A549 (cell line): ENCODE data around the gene CCDC106. TPM values are rescaled to one million over a fixed set of nuclear protein-coding genes. Genes with fewer than 3 reads are reported as not detected.

Experiments
- ATAC-seq, 2 experiments: fragments of 200-7000 bp in 1 of 2; fragments of >200 bp in 1 of 2; cut with Nextera tagmentation in 1 of 2; cut with Tn5 transposase in 1 of 2; 3 replicates each; pipeline versions ENCODE4 v1.8.0 to v1.9.1; 2018 to 2020; ENCODE audit warnings: mild to moderate bottlenecking in 1 of 2, moderate library complexity in 1 of 2
- CTCF ChIA-PET: fragments of 300-600 bp; sonication (Branson Sonifier 250); formaldehyde crosslinking; extraction: SDS; loops from one replicate; lab custom pipeline; 2021; ENCODE audit warnings: antibody characterized with exemption, inconsistent platforms; lab: Yijun Ruan, JAX
- POLR2A ChIA-PET: fragments of 350-600 bp; formaldehyde crosslinking; extraction: SDS; loops from one replicate; lab custom pipeline; 2021; ENCODE audit warnings: antibody characterized with exemption, inconsistent platforms; lab: Yijun Ruan, JAX
- DNase-seq, 2 experiments: peaks; one replicate each; pipeline versions ENCODE4 v3.0.0 to v3.0.0-alpha.2; 2011 to 2016; ENCODE audit warnings: low read depth in 1 of 2, low spot score in 1 of 2
- FAIRE-seq: peaks from 2 replicates; lab custom pipeline; 2011; peaks lifted over from hg19 to GRCh38; lab: Jason Lieb, UNC
- H3K27ac ChIP-seq, 2 experiments: fragments of >200 bp; sonication (Bioruptor Twin); formaldehyde crosslinking; 3 replicates each; pipeline ENCODE4 v1.5.1; 2016 to 2017
- H3K4me1 ChIP-seq: fragments of >200 bp; sonication (Bioruptor Twin); formaldehyde crosslinking; 3 replicates; pipeline ENCODE4 v1.6.1; 2016
- H3K4me2 ChIP-seq: fragments of >200 bp; sonication (Bioruptor Twin); formaldehyde crosslinking; 3 replicates; pipeline ENCODE4 v1.6.1; 2016
- H3K4me3 ChIP-seq: fragments of >200 bp; sonication (Bioruptor Twin); formaldehyde crosslinking; 3 replicates; pipeline ENCODE4 v1.5.1; 2016
- H3K9me3 ChIP-seq: fragments of >200 bp; sonication (Bioruptor Twin); formaldehyde crosslinking; 3 replicates; pipeline ENCODE4 v1.6.1; 2016
- ATOH8 ChIP-seq: fragments of 250-450 bp; sonication (Bioruptor Pico); IDR thresholded peaks from 2 replicates; pipeline ENCODE4 v1.5.0; 2020; ENCODE audit warnings: low read depth, mild to moderate bottlenecking, moderate library complexity
- BCL3 ChIP-seq: fragments of >200 bp; sonication (Bioruptor Twin); formaldehyde crosslinking; IDR thresholded peaks from 3 replicates; pipeline ENCODE4 v1.6.1; 2016
- CHD4 ChIP-seq: fragments of 200-600 bp; sonication (generic); IDR thresholded peaks from 2 replicates; pipeline ENCODE4 v1.6.1; 2016; ENCODE audit warnings: antibody characterized with exemption, mild to moderate bottlenecking, borderline replicate concordance
- CTCF ChIP-seq: fragments of >200 bp; sonication (Bioruptor Twin); formaldehyde crosslinking; IDR thresholded peaks from 3 replicates; pipeline ENCODE4 v1.5.1; 2016
- EHMT2 ChIP-seq: fragments of 200-600 bp; sonication (generic); IDR thresholded peaks from 2 replicates; pipeline ENCODE4 v1.6.1; 2016; ENCODE audit warnings: antibody characterized with exemption, low read depth, mild to moderate bottlenecking, moderate library complexity
- ESRRA ChIP-seq: fragments of 150-350 bp; IDR thresholded peaks from 2 replicates; pipeline ENCODE4 v1.6.1; 2014; ENCODE audit warnings: mild to moderate bottlenecking, low read length, borderline replicate concordance
- FOSL2 ChIP-seq, 2 experiments: fragments of 450-650 bp in 1 of 2; fragments of >200 bp in 1 of 2; sonication (Bioruptor Twin) in 1 of 2; formaldehyde crosslinking; IDR thresholded peaks; 2 replicates each; pipeline versions ENCODE4 v1.5.0 to v1.6.1; 2016 to 2020; ENCODE audit warnings: mild to moderate bottlenecking in 1 of 2, moderate library complexity in 1 of 2
- GATA3 ChIP-seq: IDR thresholded peaks from 2 replicates; pipeline ENCODE4 v1.6.1; 2012; ENCODE audit warnings: borderline replicate concordance
- HEYL ChIP-seq: fragments of 250-450 bp; sonication (Bioruptor Pico); IDR thresholded peaks from 2 replicates; pipeline ENCODE4 v1.8.0; 2021; ENCODE audit warnings: mild to moderate bottlenecking, moderate library complexity
- HOXB13 ChIP-seq: fragments of 250-450 bp; sonication (Bioruptor Pico); IDR thresholded peaks from 2 replicates; pipeline ENCODE4 v1.5.0; 2020; ENCODE audit warnings: low read depth, mild to moderate bottlenecking, moderate library complexity
- JUN ChIP-seq, 2 experiments: fragments of >200 bp; sonication (Bioruptor Twin); formaldehyde crosslinking; IDR thresholded peaks; 2 replicates in 1 of 2; 3 replicates in 1 of 2; pipeline ENCODE4 v1.6.1; 2016 to 2017
- KDM1A ChIP-seq: fragments of 200-600 bp; sonication (generic); IDR thresholded peaks from 2 replicates; pipeline ENCODE4 v1.6.1; 2016; ENCODE audit warnings: low read depth, mild to moderate bottlenecking
- MAX ChIP-seq: IDR thresholded peaks from 2 replicates; pipeline ENCODE4 v1.6.1; 2012
- MAZ ChIP-seq: fragments of 150-350 bp; IDR thresholded peaks from 2 replicates; pipeline ENCODE4 v1.6.1; 2014; ENCODE audit warnings: antibody characterized with exemption, low read depth, low read length, borderline replicate concordance
- NPAS2 ChIP-seq: fragments of 250-450 bp; sonication (Bioruptor Pico); IDR thresholded peaks from 2 replicates; pipeline ENCODE4 v1.8.0; 2022; ENCODE audit warnings: mild to moderate bottlenecking, moderate library complexity, borderline replicate concordance
- PHF8 ChIP-seq: fragments of 200-600 bp; sonication (generic); IDR thresholded peaks from 2 replicates; pipeline ENCODE4 v1.6.1; 2016; ENCODE audit warnings: low read depth, mild to moderate bottlenecking, antibody characterized with exemption, moderate library complexity, borderline replicate concordance
- RCOR1 ChIP-seq: fragments of 150-350 bp; IDR thresholded peaks from 2 replicates; pipeline ENCODE4 v1.6.1; 2014; ENCODE audit warnings: antibody characterized with exemption, low read length, low read depth
- REST ChIP-seq: fragments of 200-600 bp; sonication (generic); IDR thresholded peaks from 2 replicates; pipeline ENCODE4 v1.6.1; 2016; ENCODE audit warnings: antibody characterized with exemption, mild to moderate bottlenecking, moderate library complexity
- RNF2 ChIP-seq: fragments of 200-600 bp; sonication (generic); IDR thresholded peaks from 2 replicates; pipeline ENCODE4 v1.6.1; 2016; ENCODE audit warnings: low read depth, mild to moderate bottlenecking, antibody characterized with exemption, moderate library complexity, borderline replicate concordance
- SMC3 ChIP-seq: fragments of >200 bp; sonication (Bioruptor Twin); formaldehyde crosslinking; IDR thresholded peaks from 3 replicates; pipeline ENCODE4 v1.6.1; 2018; ENCODE audit warnings: inconsistent platforms
- TFCP2L1 ChIP-seq: fragments of 250-450 bp; sonication (Bioruptor Pico); IDR thresholded peaks from 2 replicates; pipeline ENCODE4 v1.5.0; 2021; ENCODE audit warnings: mild to moderate bottlenecking
- TP53 ChIP-seq: fragments of 250-450 bp; sonication (Bioruptor Pico); IDR thresholded peaks from 2 replicates; pipeline ENCODE4 v1.5.0; 2021; ENCODE audit warnings: mild to moderate bottlenecking, moderate library complexity
- ZC3H11A ChIP-seq: fragments of 450-650 bp; IDR thresholded peaks from 2 replicates; pipeline ENCODE4 v1.6.1; 2014; ENCODE audit warnings: antibody characterized with exemption, mild to moderate bottlenecking
- whole genome bisulfite sequencing: methylation state at CpG from one replicate; pipeline ENCODE4 v1.1.6; 2017; ENCODE audit errors: missing lambda C conversion rate; 5-methylcytosine and 5-hydroxymethylcytosine counted together
- polyA plus RNA-seq, 4 experiments: library from polyadenylated mRNA; depleted of rRNA in 3 of 4; stranded (reverse); fragments of >200 nt; fragmentation: RNase III in 1 of 4; extraction: RNeasy Plus Mini Kit Qiagen cat#74134 plus additional on column Dnase treatment in 1 of 4; gene quantifications; 2 replicates in 3 of 4; 3 replicates in 1 of 4; pipeline ENCODE4 v1.2.3, GENCODE V29; 2011 to 2017
- TF ChIP-seq, protein P1 (sequence below): fragments of 150-350 bp; IDR thresholded peaks from 2 replicates; pipeline ENCODE4 v1.6.1; 2014; ENCODE audit warnings: low read depth, mild to moderate bottlenecking, low read length

Gene CCDC106
- polyA plus RNA-seq, 2 of the 4 experiments (the other 2 are of a cell fraction) = 5.2 to 17.6 TPM

GRCh38 chr19:55681131-55682092 is 33.4 kb downstream of the CCDC106 start:
- FAIRE-seq = no peak
- POLR2A ChIA-PET = interaction anchor here (1.3 kb wide), 1 partner anchor 27 kb away, joined by 3 read pairs; the partner anchor contains the start of gene U2AF2
- no peaks in the 10 kb centered on the region for H3K9me3 ChIP-seq
- no peak overlapping the region for H3K4me3 ChIP-seq
- WGBS = 91% methylated on average over 9 of the region's 9 CpGs
- peaks cover 11% of the 10 kb centered on the region for H3K4me1 ChIP-seq
- no peak for ATAC-seq
- H3K4me2 ChIP-seq = no peak overlapping the region
- no peak for DNase-seq
- CTCF ChIA-PET = interaction anchor here (0.6 to 1.8 kb wide), 4 partner anchors 10 to 565 kb away, joined by 3 to 5 read pairs (median 4); no protein-coding TSS in a partner anchor
- no peak for TF ChIP-seq RNF2
- no peak for TF ChIP-seq ZC3H11A
- no peak for TF ChIP-seq BCL3
- TF ChIP-seq MAZ = no peak
- no peak for TF ChIP-seq CTCF
- no peak for TF ChIP-seq SMC3
- TF ChIP-seq ATOH8 (CRISPR knock-in tag) = no peak
- no peak for TF ChIP-seq GATA3
- no peak for TF ChIP-seq FOSL2 (IDR thresholded peaks at IDR 0.05)
- TF ChIP-seq FOSL2 (CRISPR knock-in tag; IDR thresholded peaks at IDR 0.05) = no peak
- no peak for TF ChIP-seq KDM1A
- no peak for TF ChIP-seq TFCP2L1 (CRISPR knock-in tag)
- TF ChIP-seq NPAS2 (CRISPR knock-in tag) = no peak
- TF ChIP-seq JUN (IDR thresholded peaks at IDR 0.05) = no peak
- TF ChIP-seq EHMT2 = no peak
- TF ChIP-seq, all 56 proteins: peak for 0
- H3K27ac ChIP-seq = no peak overlapping the region

DNA sequence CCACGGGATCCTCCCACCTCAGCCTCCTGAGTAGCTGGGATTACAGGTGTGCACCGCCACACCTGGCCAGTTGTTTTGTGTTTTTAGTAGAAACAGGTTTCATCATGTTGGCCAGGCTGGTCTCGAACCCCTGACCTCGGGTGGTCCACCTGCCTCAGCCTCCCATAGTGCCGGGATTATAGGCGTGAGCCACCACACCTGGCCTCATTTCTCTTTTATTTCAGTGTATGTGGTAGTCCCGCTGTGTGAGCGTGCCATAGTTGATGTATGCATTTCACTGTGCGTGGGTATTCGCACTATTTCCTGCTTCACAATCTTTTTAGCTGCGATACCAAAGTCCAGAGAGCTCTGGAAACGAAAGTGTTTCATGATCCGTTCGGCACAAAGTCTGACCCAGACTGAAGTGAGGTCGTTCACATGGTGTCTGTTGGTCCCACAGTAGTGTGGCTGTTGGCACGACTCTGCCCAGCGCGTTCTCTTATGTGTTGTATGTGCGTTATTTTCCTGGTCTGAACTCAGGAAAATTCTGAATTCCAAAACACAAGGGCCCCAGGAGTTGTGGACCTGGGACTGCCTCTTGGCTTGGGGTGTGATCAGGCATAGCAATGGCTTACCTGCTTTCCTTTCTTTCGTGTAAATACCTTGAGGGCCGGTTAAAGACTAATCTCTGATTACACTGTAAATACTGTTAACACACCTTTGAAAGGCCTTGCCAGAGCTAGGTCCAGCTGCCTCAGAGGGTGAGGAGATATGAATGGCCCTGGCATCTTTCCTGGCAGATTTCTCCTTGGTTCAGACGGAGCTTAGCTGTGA is 35.6 kb downstream of the CCDC106 start:
- FAIRE-seq = no peak
- POLR2A ChIA-PET = no interaction called here
- no peaks in the 10 kb centered on the region for H3K4me1 ChIP-seq
- 90% methylated on average over 22 of the region's 22 CpGs for WGBS
- no peaks in the 10 kb centered on the region for H3K9me3 ChIP-seq
- H3K4me3 ChIP-seq = no peak overlapping the region
- DNase-seq = no peak
- no peak overlapping the region for H3K27ac ChIP-seq
- no peak for ATAC-seq
- no peak overlapping the region for H3K4me2 ChIP-seq
- CTCF ChIA-PET = interaction anchor here (1.0 to 1.8 kb wide), 4 partner anchors 12 to 383 kb away, joined by 3 to 6 read pairs (median 4); no protein-coding TSS in a partner anchor
- TF ChIP-seq MAX (no peak), HOXB13 (CRISPR knock-in tag) (no peak), ESRRA (no peak), EHMT2 (no peak), REST (no peak), RCOR1 (no peak), TP53 (CRISPR knock-in tag) (no peak), HEYL (no peak), CHD4 (no peak), PHF8 (no peak)
- TF ChIP-seq, protein P1, sequence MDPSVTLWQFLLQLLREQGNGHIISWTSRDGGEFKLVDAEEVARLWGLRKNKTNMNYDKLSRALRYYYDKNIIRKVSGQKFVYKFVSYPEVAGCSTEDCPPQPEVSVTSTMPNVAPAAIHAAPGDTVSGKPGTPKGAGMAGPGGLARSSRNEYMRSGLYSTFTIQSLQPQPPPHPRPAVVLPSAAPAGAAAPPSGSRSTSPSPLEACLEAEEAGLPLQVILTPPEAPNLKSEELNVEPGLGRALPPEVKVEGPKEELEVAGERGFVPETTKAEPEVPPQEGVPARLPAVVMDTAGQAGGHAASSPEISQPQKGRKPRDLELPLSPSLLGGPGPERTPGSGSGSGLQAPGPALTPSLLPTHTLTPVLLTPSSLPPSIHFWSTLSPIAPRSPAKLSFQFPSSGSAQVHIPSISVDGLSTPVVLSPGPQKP = no peak
